GM23338 (cell line): ENCODE data around the gene CD46. TPM values are rescaled to one million over a fixed set of nuclear protein-coding genes. Genes with fewer than 3 reads are reported as not detected.

Experiments
- ATAC-seq: fragments of 200-7000 bp; cut with Tn5 transposase; 3 replicates; pipeline ENCODE4 v1.9.1; 2020
- DNase-seq: peaks from one replicate; pipeline ENCODE4 v3.0.0-alpha.2; 2015; ENCODE audit warnings: low spot score
- H2AFZ ChIP-seq: fragments of 200-600 bp; sonication (generic); 2 replicates; pipeline ENCODE4 v1.8.0; 2016; ENCODE audit warnings: antibody characterized with exemption, mild to moderate bottlenecking, moderate library complexity
- H3F3A ChIP-seq: fragments of 200-600 bp; sonication (generic); replicated peaks from 2 replicates; pipeline ENCODE4 v1.8.0; 2017; ENCODE audit warnings: antibody characterized with exemption, mixed run types, low read depth
- H3K27ac ChIP-seq: fragments of 200-600 bp; sonication (generic); 2 replicates; pipeline ENCODE4 v1.6.1; 2016; ENCODE audit warnings: low read depth
- H3K27me3 ChIP-seq: fragments of 200-600 bp; sonication (generic); 2 replicates; pipeline ENCODE4 v1.8.0; 2016; ENCODE audit warnings: mild to moderate bottlenecking, mixed run types, moderate library complexity; ENCODE audit not compliant: insufficient read depth
- H3K36me3 ChIP-seq: fragments of 200-600 bp; sonication (generic); 2 replicates; pipeline ENCODE4 v1.8.0; 2016; ENCODE audit warnings: mild to moderate bottlenecking; ENCODE audit not compliant: insufficient read depth
- H3K4me1 ChIP-seq: fragments of 200-600 bp; sonication (generic); 2 replicates; pipeline ENCODE4 v1.8.0; 2016; ENCODE audit warnings: mild to moderate bottlenecking, moderate library complexity; ENCODE audit not compliant: insufficient read depth
- H3K4me2 ChIP-seq: fragments of 200-600 bp; sonication (generic); 2 replicates; pipeline ENCODE4 v1.7.1; 2017; ENCODE audit warnings: mixed run types
- H3K4me3 ChIP-seq: fragments of 200-600 bp; sonication (generic); 2 replicates; pipeline ENCODE4 v1.6.1; 2016; ENCODE audit warnings: mixed run types
- H3K79me2 ChIP-seq: fragments of 200-600 bp; sonication (generic); replicated peaks from 2 replicates; pipeline ENCODE4 v1.8.0; 2017; ENCODE audit warnings: mild to moderate bottlenecking; ENCODE audit not compliant: insufficient read depth
- H3K9me2 ChIP-seq: fragments of 200-600 bp; sonication (generic); 2 replicates; pipeline ENCODE4 v1.8.0; 2017; ENCODE audit not compliant: insufficient read depth
- H4K20me1 ChIP-seq: fragments of 200-600 bp; sonication (generic); replicated peaks from 2 replicates; pipeline ENCODE4 v1.8.0; 2017; ENCODE audit warnings: mild to moderate bottlenecking; ENCODE audit not compliant: insufficient read depth
- H3K27ac Mint-ChIP-seq: 2 replicates; pipeline ENCODE4 v1.8.0; 2020; ENCODE audit warnings: inconsistent platforms, mild to moderate bottlenecking, moderate library complexity, mixed read lengths
- H3K27me3 Mint-ChIP-seq: 3 replicates; pipeline ENCODE4 v1.8.0; 2022; ENCODE audit warnings: low read depth, mild to moderate bottlenecking, moderate library complexity, mixed read lengths, inconsistent platforms; ENCODE audit not compliant: insufficient read depth, poor library complexity
- H3K36me3 Mint-ChIP-seq: 3 replicates; pipeline ENCODE4 v1.8.0; 2021; ENCODE audit warnings: low read depth, mild to moderate bottlenecking, inconsistent platforms, moderate library complexity, mixed read lengths
- H3K4me1 Mint-ChIP-seq: 3 replicates; pipeline ENCODE4 v1.8.0; 2020; ENCODE audit warnings: mild to moderate bottlenecking, inconsistent platforms, mixed read lengths
- H3K4me3 Mint-ChIP-seq: 3 replicates; pipeline ENCODE4 v1.8.0; 2021; ENCODE audit warnings: moderate library complexity, mild to moderate bottlenecking, inconsistent platforms, mixed read lengths
- H3K9me3 Mint-ChIP-seq: 3 replicates; pipeline ENCODE4 v1.8.0; 2020; ENCODE audit warnings: moderate library complexity, mild to moderate bottlenecking, inconsistent platforms, mixed read lengths
- CREB1 ChIP-seq: fragments of 250-450 bp; sonication (Bioruptor Pico); IDR thresholded peaks from 2 replicates; pipeline ENCODE4 v1.5.0; 2020; ENCODE audit warnings: low read depth, mild to moderate bottlenecking, moderate library complexity
- CTCF ChIP-seq, 2 experiments: fragments of 200-600 bp in 1 of 2; sonication (generic) in 1 of 2; conservative IDR thresholded peaks; 2 replicates each; pipeline versions ENCODE4 v1.5.1 to v1.6.1; 2016 to 2017; ENCODE audit warnings: antibody characterized with exemption in 2 of 2, low read depth in 2 of 2, mild to moderate bottlenecking in 2 of 2, moderate library complexity in 1 of 2
- ETS1 ChIP-seq: IDR thresholded peaks from 2 replicates; pipeline ENCODE4 v1.6.1; 2016; ENCODE audit warnings: antibody characterized with exemption
- EZH2 ChIP-seq: fragments of 200-600 bp; sonication (generic); IDR thresholded peaks from one replicate; pipeline ENCODE4 v1.8.0; 2017; ENCODE audit warnings: antibody characterized with exemption, mild to moderate bottlenecking, low read depth; ENCODE audit not compliant: unreplicated experiment
- EZH2phosphoT487 ChIP-seq: fragments of 200-600 bp; sonication (generic); IDR thresholded peaks from one replicate; pipeline ENCODE4 v1.8.1; 2018; ENCODE audit warnings: antibody characterized with exemption; ENCODE audit not compliant: unreplicated experiment
- JUNB ChIP-seq: IDR thresholded peaks from one replicate; pipeline ENCODE4 v1.6.1; 2016; ENCODE audit warnings: antibody characterized with exemption; ENCODE audit not compliant: unreplicated experiment
- NANOG ChIP-seq: IDR thresholded peaks from 2 replicates; pipeline ENCODE4 v1.6.1; 2016; ENCODE audit warnings: antibody characterized with exemption, borderline replicate concordance
- POLR2AphosphoS5 ChIP-seq: IDR thresholded peaks from 2 replicates; pipeline ENCODE4 v1.6.1; 2016; ENCODE audit warnings: antibody characterized with exemption, low read depth
- REST ChIP-seq: IDR thresholded peaks from one replicate; pipeline ENCODE4 v1.6.1; 2018; ENCODE audit warnings: antibody characterized with exemption; ENCODE audit not compliant: unreplicated experiment
- STAT1 ChIP-seq: IDR thresholded peaks from one replicate; pipeline ENCODE4 v1.6.1; 2016; ENCODE audit warnings: antibody characterized with exemption; ENCODE audit not compliant: unreplicated experiment
- ZNF114 ChIP-seq: fragments of 250-450 bp; sonication (Bioruptor Pico); IDR thresholded peaks from 2 replicates; pipeline ENCODE4 v1.5.0; 2020; ENCODE audit warnings: mild to moderate bottlenecking, moderate library complexity
- ZNF331 ChIP-seq: fragments of 250-450 bp; sonication (Bioruptor Pico); IDR thresholded peaks from 2 replicates; pipeline ENCODE4 v1.5.0; 2020; ENCODE audit warnings: low read depth, mild to moderate bottlenecking, moderate library complexity
- polyA plus RNA-seq: library from polyadenylated mRNA; unstranded; fragments of >200 nt; fragmentation: Nextera tagmentation; extraction: Ambion mirVana; gene quantifications from 2 replicates; pipeline ENCODE4 v1.2.1, GENCODE V29; 2016
- total RNA-seq: library from RNA; depleted of rRNA; stranded (reverse); fragments of >200 nt; shearing (Covaris generic); gene quantifications from 2 replicates; pipeline ENCODE4 v1.2.3, GENCODE V29; 2014
- TF ChIP-seq, protein P1 (sequence below): fragments of 250-450 bp; sonication (Bioruptor Pico); IDR thresholded peaks from 2 replicates; pipeline ENCODE4 v1.5.0; 2020; ENCODE audit warnings: mild to moderate bottlenecking, moderate library complexity

The CD46 gene
- total and polyA plus RNA-seq, 2 experiments from 2014 or later = 199 to 209 TPM

GRCh38 chr1:207821464-207822045 is 69.7 kb downstream of the CD46 start:
- Histone ChIP-seq H3K9me2 (no peaks in the 10 kb centered on the region), H3K4me2 (no peak overlapping the region), H3K27me3 (no peaks in the 10 kb centered on the region), H2AFZ (no peak overlapping the region), H3K4me1 (no peaks in the 10 kb centered on the region), H3K36me3 (no peaks in the 10 kb centered on the region), H3F3A (no peaks in the 10 kb centered on the region), H3K79me2 (no peaks in the 10 kb centered on the region), H3K27ac (no peak overlapping the region), H3K4me3 (no peak overlapping the region), H4K20me1 (no peaks in the 10 kb centered on the region)
- Mint-ChIP-seq H3K4me3 (no peak overlapping the region), H3K27me3 (peaks cover 12% of the 10 kb centered on the region), H3K9me3 (no peaks in the 10 kb centered on the region), H3K36me3 (no peaks in the 10 kb centered on the region; the same call in 2 of the 3 replicates), H3K27ac (no peak overlapping the region), H3K4me1 (peaks cover 18% of the 10 kb centered on the region)
- DNase-seq = no peak
- no peak for ATAC-seq
- TF ChIP-seq REST (no peak), EZH2 (no peak), ETS1 (no peak), CREB1 (CRISPR knock-in tag) (no peak), POLR2AphosphoS5 (no peak), STAT1 (no peak), NANOG (no peak), ZNF331 (CRISPR knock-in tag) (no peak), JUNB (no peak), EZH2phosphoT487 (no peak), ZNF114 (CRISPR knock-in tag) (no peak), CTCF (conservative IDR thresholded peaks at IDR 0.05; ENCODE audit: low read depth in 2 of 2) (no peak)
- TF ChIP-seq, protein P1, sequence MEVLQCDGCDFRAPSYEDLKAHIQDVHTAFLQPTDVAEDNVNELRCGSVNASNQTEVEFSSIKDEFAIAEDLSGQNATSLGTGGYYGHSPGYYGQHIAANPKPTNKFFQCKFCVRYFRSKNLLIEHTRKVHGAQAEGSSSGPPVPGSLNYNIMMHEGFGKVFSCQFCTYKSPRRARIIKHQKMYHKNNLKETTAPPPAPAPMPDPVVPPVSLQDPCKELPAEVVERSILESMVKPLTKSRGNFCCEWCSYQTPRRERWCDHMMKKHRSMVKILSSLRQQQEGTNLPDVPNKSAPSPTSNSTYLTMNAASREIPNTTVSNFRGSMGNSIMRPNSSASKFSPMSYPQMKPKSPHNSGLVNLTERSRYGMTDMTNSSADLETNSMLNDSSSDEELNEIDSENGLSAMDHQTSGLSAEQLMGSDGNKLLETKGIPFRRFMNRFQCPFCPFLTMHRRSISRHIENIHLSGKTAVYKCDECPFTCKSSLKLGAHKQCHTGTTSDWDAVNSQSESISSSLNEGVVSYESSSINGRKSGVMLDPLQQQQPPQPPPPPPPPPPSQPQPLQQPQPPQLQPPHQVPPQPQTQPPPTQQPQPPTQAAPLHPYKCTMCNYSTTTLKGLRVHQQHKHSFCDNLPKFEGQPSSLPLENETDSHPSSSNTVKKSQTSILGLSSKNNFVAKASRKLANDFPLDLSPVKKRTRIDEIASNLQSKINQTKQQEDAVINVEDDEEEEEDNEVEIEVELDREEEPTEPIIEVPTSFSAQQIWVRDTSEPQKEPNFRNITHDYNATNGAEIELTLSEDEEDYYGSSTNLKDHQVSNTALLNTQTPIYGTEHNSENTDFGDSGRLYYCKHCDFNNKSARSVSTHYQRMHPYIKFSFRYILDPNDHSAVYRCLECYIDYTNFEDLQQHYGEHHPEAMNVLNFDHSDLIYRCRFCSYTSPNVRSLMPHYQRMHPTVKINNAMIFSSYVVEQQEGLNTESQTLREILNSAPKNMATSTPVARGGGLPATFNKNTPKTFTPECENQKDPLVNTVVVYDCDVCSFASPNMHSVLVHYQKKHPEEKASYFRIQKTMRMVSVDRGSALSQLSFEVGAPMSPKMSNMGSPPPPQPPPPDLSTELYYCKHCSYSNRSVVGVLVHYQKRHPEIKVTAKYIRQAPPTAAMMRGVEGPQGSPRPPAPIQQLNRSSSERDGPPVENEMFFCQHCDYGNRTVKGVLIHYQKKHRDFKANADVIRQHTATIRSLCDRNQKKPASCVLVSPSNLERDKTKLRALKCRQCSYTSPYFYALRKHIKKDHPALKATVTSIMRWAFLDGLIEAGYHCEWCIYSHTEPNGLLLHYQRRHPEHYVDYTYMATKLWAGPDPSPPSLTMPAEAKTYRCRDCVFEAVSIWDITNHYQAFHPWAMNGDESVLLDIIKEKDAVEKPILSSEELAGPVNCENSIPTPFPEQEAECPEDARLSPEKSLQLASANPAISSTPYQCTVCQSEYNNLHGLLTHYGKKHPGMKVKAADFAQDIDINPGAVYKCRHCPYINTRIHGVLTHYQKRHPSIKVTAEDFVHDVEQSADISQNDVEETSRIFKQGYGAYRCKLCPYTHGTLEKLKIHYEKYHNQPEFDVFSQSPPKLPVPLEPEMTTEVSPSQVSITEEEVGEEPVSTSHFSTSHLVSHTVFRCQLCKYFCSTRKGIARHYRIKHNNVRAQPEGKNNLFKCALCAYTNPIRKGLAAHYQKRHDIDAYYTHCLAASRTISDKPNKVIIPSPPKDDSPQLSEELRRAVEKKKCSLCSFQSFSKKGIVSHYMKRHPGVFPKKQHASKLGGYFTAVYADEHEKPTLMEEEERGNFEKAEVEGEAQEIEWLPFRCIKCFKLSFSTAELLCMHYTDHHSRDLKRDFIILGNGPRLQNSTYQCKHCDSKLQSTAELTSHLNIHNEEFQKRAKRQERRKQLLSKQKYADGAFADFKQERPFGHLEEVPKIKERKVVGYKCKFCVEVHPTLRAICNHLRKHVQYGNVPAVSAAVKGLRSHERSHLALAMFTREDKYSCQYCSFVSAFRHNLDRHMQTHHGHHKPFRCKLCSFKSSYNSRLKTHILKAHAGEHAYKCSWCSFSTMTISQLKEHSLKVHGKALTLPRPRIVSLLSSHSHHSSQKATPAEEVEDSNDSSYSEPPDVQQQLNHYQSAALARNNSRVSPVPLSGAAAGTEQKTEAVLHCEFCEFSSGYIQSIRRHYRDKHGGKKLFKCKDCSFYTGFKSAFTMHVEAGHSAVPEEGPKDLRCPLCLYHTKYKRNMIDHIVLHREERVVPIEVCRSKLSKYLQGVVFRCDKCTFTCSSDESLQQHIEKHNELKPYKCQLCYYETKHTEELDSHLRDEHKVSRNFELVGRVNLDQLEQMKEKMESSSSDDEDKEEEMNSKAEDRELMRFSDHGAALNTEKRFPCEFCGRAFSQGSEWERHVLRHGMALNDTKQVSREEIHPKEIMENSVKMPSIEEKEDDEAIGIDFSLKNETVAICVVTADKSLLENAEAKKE = no peak
